HG02623 (cell line): ENCODE results near the gene TNIP3.
"Not testable (repeated sequence)": the region's sequence is repeated elsewhere in the genome, so short reads cannot be mapped to it uniquely, and the experiment has no call there.

ENCODE experiments used
- ATAC-seq: cut with Tn5 transposase; IDR thresholded peaks from one replicate; pipeline ENCODE4 v1.9.1; 2021; ENCODE audit warnings: moderate library complexity; ENCODE audit not compliant: unreplicated experiment

TNIP3 gene

DNA sequence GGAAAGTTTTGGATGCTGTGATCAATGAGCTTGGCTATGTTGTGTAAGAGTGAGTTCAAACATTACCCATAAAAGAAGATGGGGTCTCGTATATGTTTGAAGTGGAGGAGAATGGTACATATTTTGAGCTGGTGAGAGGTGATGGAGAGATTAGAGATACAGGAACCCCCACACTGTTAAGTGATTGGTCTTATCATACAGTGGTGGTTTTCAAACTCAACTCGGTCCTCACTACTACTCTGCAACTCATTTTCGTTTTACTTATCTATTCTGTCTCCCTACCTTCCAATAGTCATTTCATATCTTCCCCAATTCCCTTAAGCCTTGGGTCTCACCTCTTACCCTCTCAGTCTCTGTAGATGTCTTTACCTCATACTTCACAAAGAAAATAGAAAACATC lies 16.4 kb upstream of the TNIP3 start:
- no peak for ATAC-seq

DNA sequence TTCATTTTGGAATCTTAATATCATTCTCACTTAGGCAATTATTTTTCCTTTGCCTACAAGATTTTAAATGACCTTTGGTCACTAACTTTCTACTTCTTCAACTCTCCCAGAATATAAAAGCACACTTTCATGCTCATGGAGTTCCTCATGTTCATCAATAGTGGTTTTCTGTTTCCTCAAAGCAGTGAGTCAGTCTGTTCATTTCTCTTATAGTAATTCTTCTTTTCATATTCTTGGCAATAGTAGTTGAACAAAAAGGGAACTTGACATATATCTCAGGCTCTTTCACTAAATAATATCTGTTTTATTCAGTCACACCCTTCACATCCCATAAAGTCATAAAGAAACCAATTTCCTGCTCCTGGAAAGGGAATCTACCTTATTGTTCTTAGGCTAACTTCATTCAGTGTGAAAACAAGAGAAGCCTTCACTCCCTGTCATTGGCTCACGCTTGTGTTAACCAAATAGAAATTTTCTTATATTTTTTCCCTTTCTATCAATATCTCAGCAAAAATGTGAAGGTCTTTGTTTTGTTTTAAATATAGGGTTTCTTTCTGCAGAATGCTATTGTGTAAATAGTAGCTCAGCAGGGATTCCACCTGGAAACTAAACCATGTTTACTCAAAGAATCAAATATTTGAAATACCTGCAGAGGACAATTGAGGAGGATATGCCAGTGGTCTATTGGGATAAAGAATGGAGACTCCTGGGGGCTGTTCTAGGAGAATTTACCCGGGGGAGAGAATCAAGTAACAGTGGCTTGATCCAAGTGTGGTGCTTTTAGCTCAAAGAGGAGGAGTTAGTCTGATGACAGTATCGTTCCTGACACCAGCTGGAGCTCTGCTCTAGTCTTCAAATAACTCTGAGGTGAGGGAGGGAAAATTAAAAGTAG lies 13.4 kb upstream of the TNIP3 start:
- ATAC-seq = no peak

DNA sequence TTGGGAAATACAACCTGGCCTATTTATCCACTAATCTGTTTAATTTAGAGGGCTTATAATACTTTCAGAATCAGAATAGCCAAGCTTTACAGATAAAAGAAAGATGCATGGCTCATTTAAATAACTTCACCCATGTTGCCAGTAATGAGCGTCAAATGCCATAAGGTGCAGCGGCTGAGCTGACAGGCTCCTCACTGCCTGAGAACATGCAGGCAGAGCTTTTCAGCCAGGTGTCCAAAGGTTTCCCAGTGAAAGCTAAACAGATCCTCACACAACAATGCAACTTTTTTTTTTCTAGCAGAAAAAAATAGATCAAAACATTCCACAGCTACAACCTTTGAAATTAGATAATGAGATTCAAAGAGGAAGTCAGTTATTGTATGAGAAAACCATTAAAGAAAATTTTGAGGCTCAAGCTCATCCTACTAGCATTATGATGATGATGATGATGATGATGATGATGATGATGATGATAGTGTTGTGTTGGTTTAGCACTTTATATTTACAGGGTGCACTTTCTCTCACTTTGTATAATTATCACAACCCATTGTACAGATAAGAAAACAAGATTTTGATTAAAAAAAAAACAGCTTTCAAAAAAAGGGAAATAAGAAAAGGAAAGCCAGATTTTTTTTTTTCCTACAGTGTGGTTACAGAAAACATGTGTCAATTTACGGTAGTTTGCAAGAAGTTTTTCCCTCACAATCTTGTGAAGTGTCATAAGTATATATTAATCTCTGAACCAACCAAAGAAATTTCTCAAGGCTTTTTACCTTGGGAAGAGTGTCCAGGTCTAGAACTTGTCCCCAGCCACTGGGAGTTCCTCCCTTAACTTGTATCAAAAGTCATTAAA lies 12.2 kb upstream of the TNIP3 start:
- no peak for ATAC-seq

DNA sequence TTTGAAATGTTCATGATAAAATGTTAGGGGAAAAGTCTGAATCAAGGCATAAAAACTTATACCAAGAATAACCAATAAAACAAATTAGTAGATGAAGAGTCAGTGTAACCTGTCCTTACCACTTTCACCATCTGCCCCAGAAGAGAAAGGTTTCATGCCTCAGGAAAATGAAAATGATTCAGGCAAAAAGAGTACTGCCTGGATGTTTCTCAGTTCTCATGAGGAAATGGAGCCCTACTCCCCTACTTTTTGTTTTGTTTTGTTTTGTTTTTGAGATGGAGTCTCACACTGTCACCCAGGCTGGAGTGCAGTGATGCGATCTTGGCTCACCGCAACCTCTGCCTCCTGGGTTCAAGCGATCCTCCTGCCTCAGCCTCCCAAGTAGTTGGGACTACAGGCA lies 7.4 kb upstream of the TNIP3 start:
- not testable (repeated sequence) for ATAC-seq

DNA sequence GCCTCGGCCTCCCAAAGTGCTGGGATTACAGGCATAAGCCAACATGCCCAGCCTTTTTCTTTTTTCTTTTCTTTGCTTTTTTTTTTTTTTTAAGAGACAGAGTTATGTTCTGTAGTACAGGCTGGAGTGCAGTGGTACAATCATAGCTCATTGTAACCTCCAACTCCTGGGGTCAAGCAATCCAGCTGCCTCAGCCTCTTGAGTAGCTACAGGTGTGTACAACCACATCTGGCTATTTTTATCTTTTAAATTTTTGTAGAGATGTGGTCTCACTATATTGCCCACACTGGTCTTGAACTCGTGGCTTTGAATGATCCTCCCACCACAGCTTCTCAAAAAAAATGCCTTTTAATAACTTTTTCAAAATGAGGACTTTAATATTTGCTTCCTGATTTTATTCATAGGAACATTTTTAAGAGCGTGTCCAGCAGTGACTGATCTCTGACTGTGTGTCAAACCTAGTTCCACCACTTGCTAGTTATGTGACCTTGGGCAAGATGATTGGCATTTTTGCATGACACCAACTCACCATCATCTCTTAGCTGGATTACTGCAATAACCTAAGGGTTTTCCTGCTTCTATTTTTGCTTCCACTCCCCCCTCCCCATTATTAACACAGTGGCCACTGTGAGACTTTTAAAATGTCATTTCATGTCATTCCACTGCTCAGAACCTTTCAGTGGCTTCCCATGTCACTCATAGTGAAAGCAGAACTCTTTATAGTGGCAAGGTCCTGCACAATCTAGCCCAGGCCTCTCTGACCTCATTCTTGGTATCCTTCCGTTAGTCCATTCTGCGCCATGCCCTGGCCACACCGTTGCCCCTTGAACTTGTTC lies 4.5 kb upstream of the TNIP3 start:
- peak; percentile 53 for ATAC-seq

DNA sequence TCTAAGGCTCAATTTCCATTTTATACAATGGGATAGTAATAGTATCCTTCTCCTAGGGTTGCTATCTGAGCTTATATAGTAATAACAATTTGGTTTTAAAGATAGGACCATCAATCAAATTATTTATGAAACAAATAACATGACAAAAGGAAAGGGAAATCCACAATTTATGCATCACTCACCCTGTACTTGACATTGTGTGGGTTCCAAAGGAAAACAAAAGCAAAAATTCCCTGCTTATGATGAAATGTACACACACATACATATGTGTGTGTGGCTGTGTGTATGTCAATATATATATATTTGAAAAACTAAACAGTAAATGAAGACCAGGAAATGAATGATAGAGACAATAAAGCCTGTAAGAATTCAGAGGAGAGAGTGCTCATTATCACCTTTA lies 2.9 kb upstream of the TNIP3 start:
- no peak for ATAC-seq

DNA sequence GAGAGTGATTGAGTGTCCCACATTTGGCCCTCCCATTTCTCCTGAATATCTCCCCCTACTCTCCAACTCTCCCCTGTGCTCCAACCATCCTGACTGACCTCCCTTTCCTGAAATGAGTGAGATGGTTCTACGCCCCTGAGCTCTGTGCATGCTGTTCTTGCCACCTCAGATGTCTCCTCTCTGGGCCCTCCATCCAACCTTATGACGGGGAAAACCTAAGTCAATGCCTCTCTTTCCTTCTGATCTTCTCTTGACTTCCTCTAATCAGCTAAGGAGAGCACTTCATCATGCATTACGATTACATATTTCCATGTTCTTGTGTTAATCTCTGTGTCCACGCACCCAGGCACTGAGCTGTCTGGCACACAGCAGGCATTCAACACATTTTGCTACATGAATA lies 1.1 kb upstream of the TNIP3 start:
- no peak for ATAC-seq

DNA sequence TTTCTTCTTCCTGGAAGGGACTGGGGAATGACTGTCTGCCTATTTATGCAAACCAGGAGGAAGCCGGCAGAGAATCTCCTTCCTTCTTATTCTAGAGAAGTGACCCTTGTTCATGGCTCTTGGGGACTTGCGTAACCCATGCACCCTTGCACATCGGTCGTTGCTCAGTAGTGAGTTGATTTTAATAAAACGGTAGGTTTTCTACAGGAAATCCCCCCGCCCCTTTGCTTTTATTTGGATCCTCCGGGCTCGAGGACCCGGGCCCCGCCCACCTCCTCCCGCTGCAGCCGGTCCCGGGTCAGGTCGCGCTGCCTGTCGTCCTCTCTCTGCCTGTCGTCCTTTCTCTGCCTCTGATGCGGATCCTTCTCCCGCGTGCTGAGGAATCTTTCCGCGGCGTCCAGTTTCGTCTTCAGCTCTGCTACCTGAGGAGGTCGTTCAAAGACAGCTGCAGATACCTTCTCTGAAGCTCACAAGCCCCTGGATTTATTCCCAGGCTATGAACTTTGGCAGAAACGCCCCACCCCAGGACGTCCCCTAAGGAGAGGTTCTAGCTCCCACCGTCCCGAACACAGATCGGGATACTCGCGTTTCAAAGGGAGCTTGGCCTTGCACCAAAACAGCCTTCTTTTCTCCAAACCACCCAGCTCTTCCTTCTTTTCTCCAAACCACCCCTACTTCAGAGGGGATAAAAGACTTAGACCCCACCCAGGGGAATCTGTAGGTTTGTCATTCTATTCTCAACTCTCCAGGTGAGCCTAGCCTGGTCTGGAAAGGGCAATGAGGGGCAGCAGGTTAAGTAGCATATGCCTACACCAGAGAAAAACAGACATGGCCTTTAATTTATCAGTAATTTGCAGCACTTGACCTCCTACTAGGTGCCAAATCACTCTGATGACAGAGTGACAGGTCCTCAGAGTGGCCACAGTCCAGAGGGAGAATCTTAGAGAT lies 7.0 kb downstream of the TNIP3 start:
- ATAC-seq = no peak

DNA sequence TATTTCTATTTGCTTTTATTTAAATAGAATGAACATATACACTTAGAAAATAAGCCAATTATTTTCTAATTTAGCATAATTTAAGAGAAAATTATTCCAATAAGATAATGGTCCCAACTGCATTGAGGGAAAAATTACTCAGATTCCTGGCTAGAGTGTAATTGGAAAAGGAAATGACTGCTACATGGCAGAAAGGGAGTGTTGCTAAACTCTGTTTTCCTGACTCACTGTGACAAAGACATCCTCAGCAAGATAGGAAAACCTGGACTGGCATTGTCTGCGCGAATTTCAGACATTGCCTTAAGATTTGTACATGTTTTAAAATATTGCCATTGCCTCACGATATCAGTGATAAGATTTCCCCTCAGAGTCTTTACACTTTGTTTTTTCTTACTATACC lies 8.2 kb downstream of the TNIP3 start:
- no peak for ATAC-seq

DNA sequence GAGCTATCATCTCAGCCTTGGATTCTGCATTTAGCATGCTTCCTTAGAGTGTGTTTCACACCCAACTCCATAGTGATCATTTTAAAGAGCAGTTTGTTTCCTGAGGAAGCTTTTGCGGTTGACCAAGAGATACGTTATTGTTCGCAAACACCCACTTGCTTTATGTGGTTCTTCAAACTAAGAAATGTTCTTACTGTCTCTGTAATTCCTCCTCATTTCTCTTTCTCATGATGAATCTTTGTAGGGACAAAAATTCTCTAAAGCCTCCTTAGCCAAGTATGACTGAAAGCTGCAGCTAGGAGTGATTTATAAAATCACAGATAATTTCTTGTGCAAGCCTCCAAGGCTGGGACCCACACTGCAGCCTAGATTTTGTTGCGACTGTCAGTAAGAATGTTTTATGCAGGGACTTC lies 10.0 kb downstream of the TNIP3 start:
- ATAC-seq = no peak

DNA sequence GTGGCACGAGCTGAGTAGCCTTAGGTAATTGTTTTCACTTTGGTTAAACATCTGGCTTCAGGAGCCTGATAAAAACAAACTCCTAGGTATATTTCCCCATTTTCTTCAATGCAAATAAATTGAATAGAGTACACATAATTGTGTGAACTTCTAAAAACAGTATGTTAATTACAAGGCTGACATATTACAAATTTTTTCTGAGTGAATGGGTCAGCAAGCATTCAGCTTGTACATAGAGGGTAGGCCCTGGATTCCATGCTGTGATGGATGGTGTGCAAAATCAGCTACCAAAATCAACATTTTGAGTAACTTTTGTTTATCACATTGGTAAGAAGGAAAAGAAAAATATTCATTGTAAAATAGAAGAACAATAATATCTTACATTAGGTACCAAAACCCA lies 12.2 kb downstream of the TNIP3 start:
- no peak for ATAC-seq

DNA sequence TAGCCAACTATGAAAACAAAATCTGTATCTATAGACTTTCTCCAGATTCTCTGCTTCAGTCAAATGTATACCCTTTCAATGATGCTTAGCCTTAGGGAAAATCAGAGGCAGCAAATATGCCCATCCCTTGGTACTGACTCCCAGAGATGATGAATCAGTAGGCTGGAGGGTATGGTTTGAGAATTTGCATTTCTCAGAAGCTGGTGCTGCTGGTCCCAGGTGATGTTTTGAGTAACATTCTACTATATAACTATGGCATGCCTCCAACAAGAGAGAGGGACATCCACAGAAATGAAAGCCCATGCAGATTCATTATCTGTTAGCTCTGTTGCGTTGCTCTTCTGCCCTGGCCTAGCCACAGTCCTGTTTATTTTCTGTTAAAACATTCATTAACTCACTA lies 13.6 kb downstream of the TNIP3 start:
- ATAC-seq = no peak

DNA sequence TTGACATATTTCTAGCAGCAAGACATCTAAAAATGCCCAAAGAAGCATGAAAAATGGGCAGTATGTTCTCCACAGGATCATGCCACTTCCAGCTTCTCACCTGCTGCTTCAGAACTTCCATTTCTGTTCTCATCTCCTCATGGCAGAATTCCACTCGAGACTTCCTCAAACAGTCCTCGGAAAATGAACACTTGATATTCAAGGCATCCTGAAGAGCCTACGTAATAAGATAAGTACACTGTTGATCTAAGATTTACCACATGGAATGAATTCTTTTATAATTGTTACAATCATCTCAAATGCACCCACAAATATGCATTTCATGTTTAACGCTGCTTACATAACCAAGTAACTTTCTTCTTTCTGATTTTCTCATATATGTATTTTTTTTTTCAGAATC lies 14.1 kb downstream of the TNIP3 start:
- no peak for ATAC-seq

DNA sequence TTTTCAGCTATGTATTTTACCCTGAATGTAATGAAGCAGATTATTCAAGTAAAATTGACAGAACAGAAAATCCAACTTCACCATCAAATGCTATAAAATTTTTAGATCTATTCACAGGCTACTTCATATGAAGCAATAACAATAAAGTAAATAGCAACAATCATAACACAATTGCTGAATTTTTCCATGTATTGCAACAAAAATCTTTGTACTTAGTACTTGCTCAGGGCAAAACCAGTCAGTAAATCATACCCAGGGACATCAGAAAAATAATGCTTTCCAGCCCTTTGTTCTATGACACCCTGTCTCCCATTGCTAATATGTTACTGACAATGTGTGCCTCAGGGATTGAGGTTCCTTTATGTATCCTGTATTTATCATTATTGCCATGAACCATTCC lies 15.5 kb downstream of the TNIP3 start:
- ATAC-seq = no peak

DNA sequence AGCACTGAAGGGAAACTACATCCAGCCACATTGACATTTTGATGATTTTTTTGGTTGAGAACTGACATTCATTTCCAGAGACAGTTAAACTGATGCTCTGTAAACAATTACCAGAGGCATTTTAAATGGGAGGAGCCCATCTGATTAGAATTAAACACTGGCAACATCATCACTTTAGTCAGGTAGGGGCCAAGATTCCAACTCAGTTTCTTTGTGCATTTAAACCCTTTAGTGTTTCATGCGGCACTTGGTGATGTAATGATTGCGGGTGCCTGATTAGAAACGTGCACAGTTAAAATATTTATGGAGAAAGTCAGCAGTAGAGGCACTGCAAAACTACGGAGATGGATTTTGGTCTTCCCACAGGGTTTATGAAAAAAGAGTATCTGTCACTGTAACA lies 16.1 kb downstream of the TNIP3 start:
- no peak for ATAC-seq

DNA sequence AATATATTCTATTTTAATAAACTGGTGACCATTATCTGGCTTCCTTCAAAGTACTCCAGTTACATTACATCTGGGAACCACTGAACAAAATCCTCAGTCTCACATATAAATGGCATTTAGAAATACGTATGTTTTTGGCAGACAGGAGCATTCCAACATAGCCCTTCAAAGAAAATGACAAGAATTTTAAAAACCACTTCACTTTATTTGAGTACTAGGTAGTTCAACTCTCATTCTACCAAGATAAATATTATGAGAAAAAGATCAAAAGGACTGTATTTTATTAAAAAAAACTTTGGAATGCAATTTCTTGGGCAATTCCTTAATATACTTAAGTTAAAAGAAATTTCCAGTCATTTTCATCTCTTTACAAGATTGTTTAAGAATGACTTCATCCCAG lies 17.6 kb downstream of the TNIP3 start:
- ATAC-seq = no peak

DNA sequence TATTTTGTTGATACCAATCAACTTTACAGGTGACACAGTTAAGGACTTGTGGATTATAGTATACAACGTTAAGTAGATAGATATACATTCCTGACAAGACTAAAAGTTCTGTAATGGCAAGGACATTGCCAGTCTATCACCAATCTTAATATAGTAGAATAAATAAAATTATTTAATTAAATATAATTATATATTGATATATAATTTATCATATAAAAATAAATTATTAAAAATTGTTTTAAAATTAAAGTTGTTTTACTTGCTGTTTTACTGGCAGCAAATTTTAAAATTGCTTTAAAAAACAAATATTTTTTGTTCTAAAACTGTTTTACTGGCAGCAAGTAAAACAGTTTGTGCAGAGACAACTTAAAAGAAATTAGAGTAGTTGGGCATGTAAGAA lies 18.7 kb downstream of the TNIP3 start:
- no peak for ATAC-seq

DNA sequence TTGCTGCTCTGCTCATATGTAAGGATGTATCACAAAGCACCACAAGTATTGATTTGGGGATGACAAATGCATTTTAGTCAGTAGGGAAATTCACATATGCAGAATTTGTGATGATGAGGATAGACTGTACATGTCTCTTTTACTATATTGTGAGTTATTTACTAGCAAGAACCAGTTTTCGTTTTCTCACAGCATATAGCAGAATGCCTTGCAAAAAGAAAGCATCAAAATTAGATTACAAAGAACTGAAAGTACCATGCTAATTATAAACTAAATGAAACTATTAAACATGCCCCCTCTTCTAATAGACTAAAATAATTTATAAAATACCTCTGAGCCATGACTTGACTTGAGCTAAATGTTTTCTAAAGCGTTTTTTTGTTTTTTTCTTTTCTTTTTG lies 20.1 kb downstream of the TNIP3 start:
- no peak for ATAC-seq

DNA sequence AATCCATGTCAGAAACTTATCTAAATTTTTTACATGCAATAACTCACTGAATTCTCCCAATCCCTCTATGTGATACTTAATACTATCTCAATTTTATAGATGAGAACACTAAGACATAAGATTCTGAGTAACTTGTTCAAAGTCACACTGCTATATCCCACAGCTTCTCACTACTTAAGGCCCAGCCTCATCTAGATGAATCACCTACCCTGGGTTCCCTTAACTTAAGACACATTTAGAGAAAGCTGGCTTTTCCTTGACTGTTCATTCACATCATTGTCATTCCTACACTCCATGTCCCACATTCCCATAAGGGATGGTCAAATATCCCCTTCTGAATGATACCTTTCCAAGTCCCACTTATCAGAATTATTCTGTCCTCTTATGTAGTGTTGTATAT lies 21.0 kb downstream of the TNIP3 start:
- no peak for ATAC-seq
